GM20431 (cell line): ENCODE data around the gene DBH.

Experiments used
- in situ Hi-C: fragments of 300-500 bp; cut with MseI, MboI; formaldehyde crosslinking; loops from one replicate; pipeline ENCODE4 v1.15.0; 2020; ENCODE audit warnings: low sequenced_read_pairs; ENCODE audit not compliant: unreplicated experiment

DBH gene

DNA sequence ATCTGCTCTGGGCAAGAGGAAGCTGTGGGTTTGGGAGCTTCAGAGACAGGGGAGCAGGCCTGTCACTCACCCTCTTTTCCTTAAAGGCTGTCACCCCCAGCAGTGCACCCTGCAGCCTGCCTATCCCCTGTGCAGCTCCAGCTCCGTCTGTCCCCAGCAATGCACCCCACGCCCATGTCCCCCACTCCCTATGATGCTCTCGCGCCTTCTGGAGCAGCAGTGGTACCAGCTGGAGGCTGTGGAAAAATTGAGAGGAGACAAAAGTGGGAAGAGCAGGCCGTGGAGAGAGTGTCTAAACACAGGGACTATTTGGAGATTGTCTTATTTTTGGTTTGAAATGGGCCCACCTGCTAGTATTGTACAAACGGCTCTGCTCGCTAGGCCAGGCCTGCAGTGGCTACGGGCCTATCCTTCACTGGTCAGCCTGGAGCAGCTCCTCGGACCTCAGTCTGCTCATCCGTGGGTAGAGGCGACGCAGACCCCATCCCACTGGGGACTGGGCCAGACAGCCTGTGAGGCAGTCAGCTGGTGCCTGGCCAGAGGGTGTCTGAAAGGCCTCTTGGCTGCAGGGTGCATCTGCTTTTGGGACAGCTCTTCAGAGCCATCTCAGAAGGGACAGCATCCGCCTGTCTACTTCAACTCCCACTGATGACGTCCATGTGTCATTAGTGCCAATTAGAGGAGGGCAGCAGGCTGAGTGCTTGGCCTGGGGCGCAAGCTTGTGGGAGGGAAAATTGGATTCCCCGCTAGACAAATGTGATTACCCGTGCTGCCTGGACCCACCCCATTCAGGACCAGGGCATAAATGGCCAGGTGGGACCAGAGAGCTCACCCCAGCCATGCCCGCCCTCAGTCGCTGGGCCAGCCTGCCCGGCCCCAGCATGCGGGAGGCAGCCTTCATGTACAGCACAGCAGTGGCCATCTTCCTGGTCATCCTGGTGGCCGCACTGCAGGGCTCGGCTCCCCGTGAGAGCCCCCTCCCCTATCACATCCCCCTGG is at the start of gene DBH:
TSS of gene DBH (plus strand) at position 831 of the 999 bp plus-strand sequence. CDS start at position 840, 9 bp downstream.
- in situ Hi-C loops, result no loop called here

DNA sequence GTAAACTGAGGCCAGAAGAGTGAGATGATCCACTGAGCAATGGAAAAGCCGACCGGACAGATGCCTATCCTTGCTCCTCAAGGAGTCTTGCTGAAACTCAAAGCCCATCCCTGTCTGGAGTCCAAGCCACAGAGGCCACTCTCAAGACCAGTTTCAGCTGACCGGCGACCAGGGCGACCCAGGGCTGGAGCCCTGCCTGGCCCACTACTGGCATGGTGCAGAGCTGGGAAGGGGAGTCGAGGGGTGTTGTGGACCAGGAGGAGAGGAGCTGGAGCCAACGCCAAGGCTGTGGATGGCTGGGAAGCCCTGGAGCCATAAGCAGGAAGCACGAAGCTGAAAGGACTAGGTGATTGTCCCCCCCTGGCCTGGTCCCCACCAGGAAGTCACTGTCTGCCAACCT is 49.1 kb upstream of the DBH start:
- in situ Hi-C loops, result no loop called here

DNA sequence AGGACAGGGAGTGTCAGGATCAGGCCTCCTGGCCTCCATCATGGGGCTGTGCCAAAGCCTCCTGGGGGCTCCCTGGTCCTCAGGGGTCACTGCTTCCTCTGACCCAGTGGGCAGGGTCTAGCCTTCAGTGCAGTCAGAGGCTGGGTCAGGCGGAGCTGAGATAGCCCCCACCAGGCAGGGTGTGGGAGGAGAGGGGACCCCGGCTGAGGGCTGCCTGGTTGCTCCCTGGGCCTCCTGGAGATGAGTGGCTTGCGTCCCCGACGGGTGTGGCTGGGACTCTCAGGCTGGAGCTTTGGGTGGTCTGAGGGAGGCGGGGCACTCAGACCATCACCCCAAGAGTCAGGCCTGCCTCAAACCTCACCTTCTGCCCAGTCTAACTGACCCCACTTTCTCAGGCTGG is 48.7 kb upstream of the DBH start:
- in situ Hi-C loops, result no loop called here

DNA sequence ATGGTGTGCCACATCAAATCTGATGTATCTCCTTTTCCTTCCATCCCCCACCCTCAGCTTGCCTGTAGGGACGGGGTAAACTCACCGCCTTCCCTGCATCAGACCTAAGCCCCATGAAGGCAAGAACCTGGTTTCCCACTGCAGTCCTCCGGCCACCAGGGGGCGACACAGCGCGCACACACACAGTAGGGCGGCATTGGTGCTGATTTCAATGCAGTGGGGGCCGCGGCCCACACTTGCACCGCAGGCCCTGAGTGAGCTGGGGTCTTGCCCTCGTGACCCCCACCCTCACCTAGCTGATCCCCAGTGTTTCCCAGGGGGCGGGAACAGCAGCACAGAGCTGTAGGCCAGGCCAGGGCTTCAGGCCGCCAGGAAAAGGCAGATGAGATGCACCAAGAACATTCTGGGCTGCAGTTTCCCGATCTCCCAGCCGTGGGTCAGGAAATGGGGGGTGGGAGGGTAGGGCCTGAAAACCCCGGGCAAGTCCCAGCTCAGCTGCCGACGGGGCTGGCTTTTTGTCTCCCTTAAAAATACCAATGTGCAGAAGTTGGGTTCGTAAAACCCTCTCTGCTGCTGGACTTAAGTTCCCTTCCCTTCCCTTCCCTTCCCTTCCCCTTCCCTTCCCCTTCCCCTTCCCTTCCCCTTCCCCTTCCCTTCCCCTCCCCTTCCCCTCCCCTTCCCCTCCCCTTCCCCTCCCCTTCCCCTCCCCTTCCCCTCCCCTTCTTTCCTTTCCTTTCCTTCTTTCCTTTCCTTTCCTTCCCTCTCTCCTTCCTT is 46.5 kb upstream of the DBH start:
- in situ Hi-C loops, result no loop called here

DNA sequence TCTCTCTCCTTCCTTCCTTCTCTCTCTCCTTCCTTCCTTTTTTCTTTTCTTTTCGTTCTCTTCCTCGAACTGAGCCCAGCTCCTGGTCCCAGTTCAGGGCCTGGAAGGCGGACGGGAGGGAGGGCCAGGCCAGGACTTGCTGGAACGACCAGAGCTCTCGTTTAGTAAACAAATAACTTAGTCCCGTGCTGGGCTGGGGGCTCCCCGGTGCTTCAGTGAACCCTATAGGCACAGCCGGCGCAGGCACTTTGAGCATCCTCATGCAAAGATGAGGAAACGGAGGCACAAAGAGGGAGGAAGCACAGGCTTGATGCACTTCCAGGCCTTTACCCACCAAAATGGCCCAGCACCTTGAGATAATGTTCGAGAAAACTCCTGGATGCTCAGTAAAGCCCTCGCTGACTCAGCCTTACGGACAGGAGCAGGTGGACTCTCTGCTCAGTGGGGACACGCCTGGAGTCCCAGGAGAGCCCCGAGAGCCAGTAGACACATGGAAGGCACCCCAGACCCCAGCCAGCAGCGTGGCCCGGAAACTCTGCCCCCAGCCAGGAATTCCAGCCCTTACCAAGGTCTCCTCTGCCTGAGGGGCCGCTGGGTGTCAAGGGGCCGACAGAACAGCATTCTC is 45.8 kb upstream of the DBH start:
- in situ Hi-C loops, result no loop called here

DNA sequence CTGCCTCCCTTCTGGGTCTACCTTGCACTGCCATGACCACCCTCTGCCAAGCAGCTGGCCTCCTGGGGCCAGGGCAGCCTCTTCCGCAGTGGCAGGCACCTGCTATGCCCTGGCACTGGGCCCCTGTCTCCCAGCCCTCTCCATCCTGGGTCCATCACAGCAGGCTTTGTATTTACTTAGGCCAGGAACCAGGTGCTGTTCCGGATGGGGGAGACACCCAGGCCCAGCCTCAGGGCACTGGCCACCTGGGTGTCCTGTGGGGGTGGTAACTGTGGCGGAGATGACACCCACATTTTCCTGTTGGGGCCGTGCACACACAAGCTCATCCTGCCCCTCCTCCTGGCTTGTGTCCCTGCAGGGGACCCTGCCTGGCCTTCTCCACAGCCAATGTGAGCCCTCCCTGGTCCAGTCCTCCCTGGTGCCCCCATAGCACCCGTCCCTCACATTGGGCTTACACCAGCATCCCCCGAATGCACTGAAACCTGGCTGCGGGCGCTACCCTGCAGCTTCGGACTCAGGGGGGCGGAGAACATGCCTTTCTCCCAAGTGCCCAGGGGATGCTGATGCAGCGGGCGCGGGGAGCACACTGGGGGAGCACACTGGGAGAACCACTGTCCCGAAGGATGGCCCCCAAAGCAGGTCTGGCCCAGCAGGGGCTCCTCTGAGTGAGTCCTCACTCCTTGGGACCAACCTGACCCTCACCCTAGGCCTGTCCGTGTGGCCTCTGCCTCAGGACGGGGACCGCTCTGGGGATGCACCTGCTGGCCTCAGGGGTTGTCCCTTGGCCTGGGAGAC is 44.9 kb upstream of the DBH start:
- in situ Hi-C loops, result no loop called here

DNA sequence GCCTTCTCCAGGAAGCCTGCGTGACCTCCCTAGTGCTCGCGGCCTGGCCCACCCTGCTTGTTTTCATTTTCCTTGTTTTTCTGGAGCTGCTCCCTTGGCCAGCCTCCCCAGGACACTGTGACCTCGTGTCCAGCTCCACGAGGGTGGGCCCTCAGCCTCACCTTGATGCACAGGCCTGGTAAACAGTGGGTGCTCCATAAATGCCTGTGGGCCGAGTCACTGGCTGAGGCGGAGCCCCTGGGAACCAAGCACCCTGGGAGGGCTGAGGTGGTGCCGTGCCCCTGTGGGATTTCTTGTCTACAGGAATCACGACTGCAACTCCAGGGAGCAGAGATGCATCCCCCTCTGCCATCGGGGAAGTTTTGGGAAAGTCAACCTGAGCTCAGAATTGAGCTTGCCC is 44.2 kb upstream of the DBH start:
- in situ Hi-C loops, result no loop called here

DNA sequence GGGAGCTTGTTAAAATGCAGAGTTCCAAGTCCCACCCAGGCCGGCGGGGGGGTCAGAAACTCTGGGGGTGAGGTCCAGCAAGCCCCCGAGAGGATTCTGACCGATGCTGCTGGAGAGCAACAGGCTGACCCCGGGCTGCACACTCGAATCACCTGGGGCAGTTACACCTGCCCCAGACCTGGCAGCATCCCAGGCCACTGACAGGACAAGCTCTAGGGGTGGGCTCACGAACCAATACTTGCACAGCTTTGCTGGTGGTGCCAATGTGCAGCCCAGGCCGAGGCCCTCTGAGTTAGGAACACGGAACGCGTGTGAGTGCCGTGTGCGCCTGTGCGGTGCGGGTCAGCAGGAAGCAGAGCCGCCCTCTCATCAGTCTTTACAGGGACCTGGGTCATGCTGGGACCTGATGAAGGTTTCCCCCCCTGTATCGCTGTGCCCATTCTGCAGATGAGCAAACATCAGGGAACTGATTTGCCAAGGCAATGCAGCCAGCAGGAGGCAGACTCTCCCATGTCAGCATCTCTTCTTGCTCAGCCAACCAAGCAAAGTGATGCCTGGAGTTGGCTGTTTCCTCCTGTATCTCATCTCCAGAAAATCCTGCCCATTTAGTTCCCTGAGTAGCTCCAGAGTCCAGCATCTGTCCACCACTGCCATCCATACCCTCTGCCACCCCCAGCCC is 43.3 kb upstream of the DBH start:
- in situ Hi-C loops, result no loop called here

DNA sequence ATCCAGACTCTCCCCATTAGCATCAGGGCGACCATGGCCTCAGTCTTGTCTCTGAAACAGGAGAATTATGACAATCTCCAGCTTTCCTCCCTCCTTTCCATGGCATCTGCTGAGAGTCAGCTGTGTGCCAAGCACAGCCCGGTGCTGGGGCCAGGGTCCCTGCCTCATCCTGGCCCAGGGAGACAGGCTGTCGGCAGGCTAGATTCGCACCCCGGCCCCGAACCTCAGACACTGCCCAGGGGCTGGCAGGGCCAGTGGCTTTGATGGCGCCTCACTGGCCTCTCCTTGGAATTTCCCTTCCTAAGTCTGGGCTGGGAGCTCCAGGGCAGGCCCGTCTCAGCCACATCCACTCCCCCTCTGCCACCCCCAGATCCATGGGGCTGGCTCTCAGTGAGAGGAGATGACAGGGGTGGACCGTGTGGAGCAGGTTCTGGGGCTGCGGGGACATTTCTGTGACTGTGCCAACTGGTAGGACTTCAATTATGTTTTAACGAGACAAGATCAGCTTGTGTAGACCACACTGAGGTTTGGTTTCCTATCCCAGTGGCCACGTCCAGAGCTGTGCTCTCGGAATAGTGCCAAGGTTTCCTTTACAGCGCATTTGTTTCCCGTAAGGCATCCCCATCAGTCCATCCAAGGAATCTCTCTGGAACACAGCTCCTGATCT is 42.4 kb upstream of the DBH start:
- in situ Hi-C loops, result no loop called here

DNA sequence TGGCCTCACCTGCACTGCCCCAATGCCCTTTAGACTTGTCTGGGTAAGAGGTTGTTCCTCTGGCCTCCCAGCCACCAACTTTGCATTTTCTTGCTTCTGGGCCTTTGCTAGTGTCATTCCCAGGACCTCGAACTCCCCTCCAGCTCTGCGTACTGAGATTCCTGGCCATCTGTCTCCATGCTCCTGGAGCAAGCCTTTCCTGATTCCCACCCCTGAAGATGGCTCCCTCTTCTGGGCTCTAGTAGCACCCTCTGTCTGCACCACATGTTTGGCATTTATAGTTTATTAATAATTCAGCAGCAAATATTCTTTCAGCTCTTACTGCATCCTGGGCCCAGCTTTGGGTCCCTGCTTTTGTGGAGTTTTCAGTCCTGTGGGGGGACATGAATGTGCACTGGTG is 41.9 kb upstream of the DBH start:
- in situ Hi-C loops, result no loop called here

DNA sequence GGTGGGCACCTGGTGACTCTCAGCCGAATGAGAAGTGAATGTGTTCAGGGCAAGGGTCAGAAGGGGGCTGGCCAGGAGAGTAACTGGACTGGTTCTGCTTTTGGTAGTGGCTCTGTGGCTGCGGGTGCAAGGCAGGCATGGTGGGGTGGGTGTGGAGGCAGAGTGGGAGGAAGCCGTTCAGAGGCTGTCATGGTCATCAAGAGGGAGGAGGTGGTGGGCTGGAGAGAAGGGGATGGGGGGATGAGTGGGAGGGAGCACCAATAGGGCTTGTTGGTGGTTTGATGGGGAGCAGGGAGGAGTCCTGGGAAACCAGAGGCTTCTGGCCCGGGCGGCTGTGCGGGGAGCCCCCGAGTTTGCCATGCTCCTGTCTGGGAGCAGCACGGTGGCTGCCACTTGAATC is 40.3 kb upstream of the DBH start:
- in situ Hi-C loops, result no loop called here

DNA sequence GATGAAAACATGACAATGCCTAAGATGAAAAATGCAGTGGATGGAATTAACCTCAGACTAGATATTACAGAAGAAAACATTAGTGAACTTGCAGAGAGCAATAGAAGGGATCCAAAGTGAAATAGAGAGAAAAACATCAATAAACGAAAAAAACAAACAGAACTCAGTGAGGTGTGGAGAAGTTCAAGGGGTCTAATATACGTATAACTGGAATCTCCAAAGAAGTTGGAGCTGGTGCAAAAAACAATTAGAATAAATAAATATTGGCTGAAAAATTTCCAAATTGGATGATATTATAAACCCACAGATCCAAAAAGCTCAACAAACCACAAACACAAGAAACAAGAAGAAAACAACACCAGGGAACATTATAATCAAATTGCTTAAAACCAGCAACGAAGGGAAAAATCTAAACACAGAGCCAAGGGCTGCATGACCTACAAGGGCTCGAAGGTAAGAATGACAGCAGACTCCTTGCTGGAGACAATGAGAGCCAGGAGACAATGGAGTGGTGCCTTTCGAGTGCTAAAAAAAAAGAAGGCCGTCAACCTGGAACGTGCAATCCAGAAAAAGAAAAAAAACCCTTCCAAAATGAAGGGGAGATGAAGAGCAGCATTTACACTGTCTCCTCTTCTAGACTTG is 38.7 kb upstream of the DBH start:
- in situ Hi-C loops, result no loop called here

DNA sequence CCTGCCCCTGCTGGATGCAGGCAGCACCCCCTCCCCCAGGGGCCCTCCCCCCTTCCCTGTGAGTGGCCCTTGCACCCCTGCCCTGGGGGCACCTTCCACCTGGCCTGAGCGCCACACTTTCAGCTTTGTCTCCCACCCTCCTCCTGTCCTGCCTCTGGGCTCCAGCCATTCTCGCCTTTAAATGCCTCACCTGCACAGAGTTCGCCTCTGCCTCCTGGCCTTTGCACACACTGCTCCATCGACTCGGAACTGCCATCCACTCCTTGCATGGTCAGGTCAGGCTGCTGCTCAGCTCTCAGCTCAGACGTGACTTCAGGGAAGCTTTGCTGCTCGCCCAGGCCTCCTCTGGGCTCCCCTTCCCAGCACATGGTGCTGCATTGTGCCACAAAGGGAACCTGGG is 37.2 kb upstream of the DBH start:
- in situ Hi-C loops, result no loop called here

DNA sequence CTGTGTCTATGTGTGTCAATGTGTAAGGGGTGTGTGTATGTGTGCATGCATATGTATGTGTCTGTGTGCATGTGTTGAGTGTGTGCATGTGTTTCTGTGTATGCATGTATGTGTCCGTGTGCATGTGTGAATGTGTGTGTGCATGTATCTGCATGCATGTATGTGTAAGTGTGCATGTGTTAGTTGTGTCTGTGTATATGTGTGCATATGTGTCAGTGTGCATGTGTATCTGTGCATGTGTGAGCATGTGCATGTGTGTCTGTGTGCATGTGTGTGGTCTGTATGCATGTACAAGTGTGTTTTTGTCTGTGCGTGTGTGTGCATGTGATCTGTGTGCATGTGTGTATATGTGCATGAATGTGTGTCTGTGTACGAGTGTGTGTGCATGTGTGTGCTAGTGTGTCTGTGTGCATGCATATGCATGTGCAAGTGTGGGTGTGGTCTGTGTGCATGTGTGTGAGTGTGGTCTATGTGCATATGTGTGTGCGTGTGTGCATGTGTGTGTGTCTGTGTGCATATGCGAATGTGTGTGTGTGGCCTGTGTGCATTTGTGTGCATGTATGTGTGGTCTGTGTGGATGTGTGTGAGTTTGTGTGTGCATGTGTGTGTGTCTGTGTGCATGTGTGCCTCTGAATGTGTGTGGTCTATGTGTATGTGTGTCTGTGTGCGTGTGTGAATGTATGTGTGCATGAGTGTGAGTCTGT is 36.5 kb upstream of the DBH start:
- in situ Hi-C loops, result no loop called here

DNA sequence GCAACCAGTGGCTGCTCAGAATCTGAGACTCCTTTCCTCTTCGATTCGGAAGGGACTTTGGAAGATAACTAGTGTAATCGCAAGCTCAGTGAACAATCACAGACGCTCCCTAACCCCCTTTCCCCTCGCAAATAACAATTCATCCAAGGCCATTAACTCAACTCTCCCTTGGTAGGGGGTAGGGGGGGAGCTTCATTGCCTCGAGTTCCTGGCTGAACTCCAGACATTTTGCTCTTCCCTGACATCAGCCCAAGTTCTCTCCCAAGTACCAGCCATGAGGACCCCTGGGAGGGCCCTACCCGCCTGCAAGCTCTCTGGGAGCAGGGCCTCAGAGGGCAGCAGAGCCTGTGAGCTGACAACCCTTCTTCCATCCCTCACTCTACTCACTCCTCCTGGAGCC is 35.4 kb upstream of the DBH start:
- in situ Hi-C loops, result no loop called here

DNA sequence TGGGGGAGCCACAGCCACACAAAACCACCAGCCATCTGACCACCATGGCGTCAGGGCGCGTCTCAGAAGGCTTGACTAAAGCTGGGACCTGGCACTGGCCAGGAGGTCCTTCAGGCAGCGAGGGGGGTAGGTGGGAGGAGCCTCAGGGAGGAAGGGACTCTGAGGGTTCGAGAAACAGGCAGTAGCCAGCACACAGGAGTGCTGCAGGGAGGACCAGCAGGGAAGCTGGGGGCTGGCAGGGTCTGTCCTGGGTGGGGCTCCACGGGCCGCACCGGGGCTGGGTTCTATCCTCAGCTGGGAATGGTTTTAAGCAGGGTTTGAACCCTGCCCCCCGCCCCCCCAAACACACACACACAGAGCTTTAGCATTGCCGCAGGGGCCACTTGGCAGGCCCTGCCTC is 34.4 kb upstream of the DBH start:
- in situ Hi-C loops, result no loop called here

DNA sequence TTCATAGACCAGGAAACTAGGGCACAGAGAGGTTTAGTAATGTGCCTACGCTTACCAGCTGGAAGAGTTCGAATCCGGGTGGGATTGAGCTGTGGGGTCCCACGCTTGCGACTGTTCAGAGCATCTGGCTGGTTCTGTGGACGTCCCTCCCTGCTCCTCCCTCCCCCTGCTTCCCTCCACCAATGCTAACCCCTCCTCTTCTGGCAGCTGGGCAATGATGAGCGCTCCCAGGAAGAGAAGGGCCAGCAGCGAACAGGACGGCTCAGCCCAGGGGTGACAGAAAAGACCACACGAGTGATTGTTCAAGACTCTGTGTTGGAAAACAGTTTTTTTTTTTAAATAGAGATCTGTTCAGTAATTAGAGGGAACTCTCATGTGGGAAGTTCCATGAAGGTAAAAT is 33.9 kb upstream of the DBH start:
- in situ Hi-C loops, result no loop called here
